Activated T-helper 2 cell treated with anti-CD3 and anti-CD28 coated beads, Interferon-gamma antibody, Interleukin-2, Interleukin-4, amounts not matched to agents 10 μg/mL and 5 μg/mL and 100 μg/mL, durations not matched to agents 14 hours and 24 hours and 36 hours (primary cell): ENCODE results near the gene KIF16B. TPM values are rescaled to one million over a fixed set of nuclear protein-coding genes. Genes with fewer than 3 reads are reported as not detected.
"Not testable (repeated sequence)": the region's sequence is repeated elsewhere in the genome, so short reads cannot be mapped to it uniquely, and the experiment has no call there.

ENCODE experiments used
- DNase-seq: peaks from one replicate; pipeline ENCODE4 v3.0.0; 2021; ENCODE audit warnings: low spot score
- H3K27ac Mint-ChIP-seq: one replicate; pipeline ENCODE4 v1.8.0; 2021; ENCODE audit warnings: mixed read lengths
- H3K27me3 Mint-ChIP-seq: one replicate; pipeline ENCODE4 v1.8.0; 2021; ENCODE audit warnings: low read depth, mixed read lengths
- H3K36me3 Mint-ChIP-seq: one replicate; pipeline ENCODE4 v1.8.0; 2021; ENCODE audit warnings: low read depth, mixed read lengths
- H3K4me1 Mint-ChIP-seq: one replicate; pipeline ENCODE4 v1.8.0; 2021; ENCODE audit warnings: low read depth, mixed read lengths
- H3K4me3 Mint-ChIP-seq: one replicate; pipeline ENCODE4 v1.8.0; 2021; ENCODE audit warnings: low read depth, mild to moderate bottlenecking, moderate library complexity, mixed read lengths
- H3K9me3 Mint-ChIP-seq: one replicate; pipeline ENCODE4 v1.8.0; 2021; ENCODE audit warnings: mixed read lengths
- intact Hi-C: fragments of 100-400 bp; cut with micrococcal nuclease; formaldehyde crosslinking; loops from one replicate; pipeline ENCODE4 v1.15.1; 2023
- total RNA-seq: library from RNA; stranded (reverse); gene quantifications from 2 replicates; pipeline ENCODE4 v1.2.3, GENCODE V29; 2022

KIF16B gene
- total RNA-seq, 1 donor from 2014 or later, result 6.8 TPM

DNA sequence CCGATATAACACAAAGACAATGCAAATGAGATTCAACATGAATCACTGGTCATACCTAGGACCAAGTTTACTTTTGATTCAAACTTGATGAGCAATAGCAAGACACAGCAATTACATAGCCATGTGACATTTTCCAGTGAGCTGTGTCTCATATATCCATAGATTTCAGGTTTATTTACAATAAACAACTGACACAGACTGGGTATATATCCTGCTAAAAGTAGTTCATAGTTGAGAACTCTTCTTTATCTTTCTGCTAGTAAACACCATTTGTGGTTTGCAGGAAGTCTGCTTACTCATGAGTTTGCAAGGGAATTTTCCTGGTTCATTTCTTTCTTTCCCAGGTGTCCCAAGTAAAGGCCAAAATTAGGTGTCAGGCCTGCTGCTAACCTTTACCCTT lies 343.4 kb downstream of the KIF16B start:
- Mint-ChIP-seq H3K9me3 (peaks cover 10% of the 10 kb centered on the region), H3K36me3 (no peaks in the 10 kb centered on the region), H3K4me1 (no peaks in the 10 kb centered on the region), H3K4me3 (no peak overlapping the region), H3K27ac (no peak overlapping the region), H3K27me3 (no peaks in the 10 kb centered on the region)
- intact Hi-C loops, result no loop called here
- no peak for DNase-seq

DNA sequence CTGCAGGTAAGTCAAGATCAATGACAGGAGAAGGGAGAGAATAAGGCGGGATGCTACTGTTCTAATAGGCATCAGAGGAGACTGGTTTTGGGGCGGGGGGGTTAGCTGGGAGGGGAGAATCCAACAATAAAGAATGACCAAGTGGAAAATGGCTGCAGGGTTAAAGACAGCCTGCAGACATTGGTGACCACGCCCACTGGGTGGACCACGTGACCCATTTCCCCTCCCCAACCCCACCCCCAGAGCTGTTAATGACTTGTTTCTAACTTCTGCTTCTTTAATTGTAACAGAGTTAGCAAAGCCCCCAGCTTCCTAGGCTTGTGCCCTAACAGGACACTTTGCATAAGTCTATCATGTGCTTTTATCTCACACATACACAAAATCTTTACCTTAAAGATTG lies 344.5 kb downstream of the KIF16B start:
- intact Hi-C loops, result no loop called here
- DNase-seq, result no peak
- H3K36me3 Mint-ChIP-seq, result no peaks in the 10 kb centered on the region
- no peak overlapping the region for H3K27ac Mint-ChIP-seq
- peaks cover 10% of the 10 kb centered on the region for H3K9me3 Mint-ChIP-seq
- no peaks in the 10 kb centered on the region for H3K27me3 Mint-ChIP-seq
- H3K4me1 Mint-ChIP-seq, result no peaks in the 10 kb centered on the region
- H3K4me3 Mint-ChIP-seq, result no peak overlapping the region

DNA sequence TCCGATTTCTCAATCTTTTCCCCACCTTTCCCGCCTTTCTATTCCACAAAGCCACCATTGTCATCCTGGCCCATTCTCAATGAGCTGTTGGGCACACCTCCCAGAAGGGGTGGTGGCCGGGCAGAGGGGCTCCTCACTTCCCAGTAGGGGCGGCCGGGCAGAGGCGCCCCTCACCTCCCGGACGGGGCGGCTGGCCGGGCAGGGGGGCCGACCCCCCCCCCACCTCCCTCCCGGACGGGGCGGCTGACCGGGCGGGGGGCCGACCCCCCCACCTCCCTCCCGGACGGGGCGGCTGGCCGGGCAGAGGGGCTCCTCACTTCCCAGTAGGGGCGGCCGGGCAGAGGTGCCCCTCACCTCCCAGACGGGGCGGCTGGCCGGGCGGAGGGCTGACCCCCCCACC lies 346.3 kb downstream of the KIF16B start:
- H3K9me3 Mint-ChIP-seq, result peaks cover 10% of the 10 kb centered on the region
- H3K4me3 Mint-ChIP-seq, intact Hi-C loops, DNase-seq, H3K27me3 Mint-ChIP-seq, H3K36me3 Mint-ChIP-seq, H3K4me1 Mint-ChIP-seq, H3K27ac Mint-ChIP-seq: not testable (repeated sequence)

DNA sequence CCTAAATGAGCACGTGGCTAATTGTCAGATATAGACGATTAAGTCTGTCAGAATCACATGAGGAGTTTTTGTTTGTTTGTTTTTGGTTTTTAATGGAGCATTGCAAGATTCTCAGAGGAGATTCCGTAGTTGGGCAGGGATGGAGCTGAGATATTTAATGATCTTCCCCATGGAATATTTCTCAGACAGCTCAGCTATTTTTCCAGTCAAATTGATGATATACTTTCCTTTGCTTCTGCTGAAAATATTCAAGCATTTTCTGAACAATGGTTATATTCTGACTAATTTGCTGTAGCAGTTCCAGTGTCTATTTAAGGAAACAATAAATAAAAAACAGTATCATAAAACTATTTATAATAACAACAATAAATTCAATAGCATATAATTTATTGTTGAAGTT lies 348.4 kb downstream of the KIF16B start:
- Mint-ChIP-seq H3K36me3 (no peaks in the 10 kb centered on the region), H3K4me3 (no peak overlapping the region), H3K27ac (no peak overlapping the region), H3K4me1 (no peaks in the 10 kb centered on the region), H3K9me3 (peaks cover 19% of the 10 kb centered on the region), H3K27me3 (no peaks in the 10 kb centered on the region)
- DNase-seq, result no peak
- intact Hi-C loops, result no loop called here

- no peak overlapping the region for H3K27ac Mint-ChIP-seq
- intact Hi-C loops, result no loop called here
- DNase-seq, result no peak
- no peaks in the 10 kb centered on the region for H3K4me1 Mint-ChIP-seq
- no peaks in the 10 kb centered on the region for H3K36me3 Mint-ChIP-seq
- peaks cover 29% of the 10 kb centered on the region for H3K9me3 Mint-ChIP-seq
- H3K4me3 Mint-ChIP-seq, result no peak overlapping the region
- H3K27me3 Mint-ChIP-seq, result no peaks in the 10 kb centered on the region
Observed at GRCh38 chr20:16222859-16223411, 350.3 kb downstream of the KIF16B start.

Other genes starting within 250 kb of the KIF16B start
- 115 and 125 TPM in 2 replicates for gene SNRPB2, start 156.6 kb upstream of the KIF16B start, total RNA-seq
- not detected in 2 replicates for gene OTOR, start 174.9 kb upstream of the KIF16B start, total RNA-seq